HAP-1 (cell line): ENCODE measurements around the gene SEL1L2.

Source experiments
- DNase-seq, 2 experiments: peaks; one replicate each; pipeline ENCODE4 v3.0.0-alpha.2; 2016 to 2020; ENCODE audit warnings: low spot score in 2 of 2
- H3K27me3 ChIP-seq: fragments of 250-450 bp; sonication (Bioruptor Pico); 2 replicates; pipeline ENCODE4 v1.5.1; 2020; ENCODE audit warnings: low read depth, mild to moderate bottlenecking, moderate library complexity
- H3K36me3 ChIP-seq: fragments of 250-450 bp; sonication (Bioruptor Pico); replicated peaks from 2 replicates; pipeline ENCODE4 v1.5.1; 2020; ENCODE audit warnings: mild to moderate bottlenecking
- H3K4me1 ChIP-seq: fragments of 250-450 bp; sonication (Bioruptor Pico); 2 replicates; pipeline ENCODE4 v1.5.1; 2020; ENCODE audit warnings: mild to moderate bottlenecking
- H3K4me3 ChIP-seq: fragments of 250-450 bp; sonication (Bioruptor Pico); 2 replicates; pipeline ENCODE4 v1.5.1; 2020; ENCODE audit warnings: mild to moderate bottlenecking, moderate library complexity
- H3K9me3 ChIP-seq: fragments of 250-450 bp; sonication (Bioruptor Pico); 2 replicates; pipeline ENCODE4 v1.5.1; 2020; ENCODE audit warnings: mild to moderate bottlenecking, moderate library complexity
- in situ Hi-C: fragments of 300-500 bp; cut with MboI; formaldehyde crosslinking; loops from 3 replicates; pipeline ENCODE4 v1.14.3; 2020; ENCODE audit warnings: low sequenced_read_pairs, inconsistent platforms, mixed read lengths

The SEL1L2 gene

DNA sequence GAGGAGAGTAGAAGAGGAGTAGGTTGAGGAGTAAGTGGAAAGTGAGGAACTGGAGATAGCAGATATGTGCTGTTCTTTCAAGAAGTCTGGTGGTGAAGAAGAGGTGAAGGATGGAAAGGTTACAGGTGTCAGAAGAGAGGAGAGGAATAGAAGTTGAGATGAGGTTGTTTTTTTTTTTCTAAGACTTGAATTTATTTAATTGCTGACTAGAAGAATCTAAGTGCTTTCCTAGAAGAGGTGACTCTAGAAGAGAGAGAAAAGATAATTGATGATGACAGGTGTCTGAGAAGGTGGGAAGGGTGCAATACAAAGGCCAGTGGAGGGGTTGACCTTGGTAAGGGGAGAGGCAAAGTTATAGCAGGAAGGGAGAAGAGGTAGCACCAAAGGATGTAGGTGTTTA is 180.0 kb downstream of the SEL1L2 start:
- Histone ChIP-seq H3K36me3 (peaks cover 62% of the 10 kb centered on the region), H3K4me1 (no peaks in the 10 kb centered on the region), H3K4me3 (no peak overlapping the region), H3K9me3 (no peaks in the 10 kb centered on the region), H3K27me3 (no peaks in the 10 kb centered on the region)
- no peak for DNase-seq
- in situ Hi-C loops: no loop called here

DNA sequence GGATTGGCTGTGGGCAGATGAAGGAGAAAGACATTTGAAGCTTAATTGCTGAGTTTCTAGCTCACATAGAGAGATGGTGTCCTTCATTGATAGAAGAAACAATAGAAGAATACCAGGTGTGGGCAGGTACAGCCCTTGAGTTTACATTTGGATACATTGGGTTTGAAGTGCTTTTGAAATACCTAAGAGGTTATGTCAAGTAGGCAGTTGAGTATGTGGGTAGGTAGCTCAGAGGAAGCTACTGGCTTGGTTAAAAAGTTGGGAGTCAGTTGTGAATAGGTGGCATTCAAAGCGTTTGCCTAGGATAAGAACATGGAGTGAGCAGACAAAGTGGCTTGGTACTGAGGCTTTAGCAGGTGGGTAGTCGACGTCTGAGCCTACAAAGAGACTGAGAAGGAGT is 180.6 kb downstream of the SEL1L2 start:
- no peaks in the 10 kb centered on the region for H3K4me1 ChIP-seq
- no peak for DNase-seq
- H3K27me3 ChIP-seq: no peaks in the 10 kb centered on the region
- H3K4me3 ChIP-seq: no peak overlapping the region
- no peaks in the 10 kb centered on the region for H3K9me3 ChIP-seq
- in situ Hi-C loops: no loop called here
- H3K36me3 ChIP-seq: peaks cover 57% of the 10 kb centered on the region

DNA sequence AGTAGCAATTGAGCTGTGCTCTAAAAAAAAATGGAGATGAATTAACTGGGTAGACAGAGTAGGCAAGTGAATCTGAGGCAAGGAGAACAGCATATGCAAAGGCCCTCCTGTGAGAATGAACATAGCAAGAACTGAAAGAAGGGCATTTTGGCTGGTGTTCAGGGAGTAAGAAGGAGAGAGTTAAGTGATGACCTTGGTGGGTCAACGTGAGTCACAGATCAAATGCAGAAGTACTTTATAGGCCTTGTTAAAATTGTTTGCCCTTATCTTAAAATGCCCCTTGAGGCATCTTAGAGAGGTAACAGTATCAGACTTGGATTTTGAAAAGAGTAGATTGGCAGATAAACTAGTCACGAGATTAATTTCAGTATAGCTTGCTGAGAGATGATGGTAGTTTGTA is 181.0 kb downstream of the SEL1L2 start:
- in situ Hi-C loops: no loop called here
- Histone ChIP-seq H3K9me3 (no peaks in the 10 kb centered on the region), H3K4me1 (no peaks in the 10 kb centered on the region), H3K27me3 (no peaks in the 10 kb centered on the region), H3K36me3 (peaks cover 62% of the 10 kb centered on the region), H3K4me3 (no peak overlapping the region)
- no peak for DNase-seq

DNA sequence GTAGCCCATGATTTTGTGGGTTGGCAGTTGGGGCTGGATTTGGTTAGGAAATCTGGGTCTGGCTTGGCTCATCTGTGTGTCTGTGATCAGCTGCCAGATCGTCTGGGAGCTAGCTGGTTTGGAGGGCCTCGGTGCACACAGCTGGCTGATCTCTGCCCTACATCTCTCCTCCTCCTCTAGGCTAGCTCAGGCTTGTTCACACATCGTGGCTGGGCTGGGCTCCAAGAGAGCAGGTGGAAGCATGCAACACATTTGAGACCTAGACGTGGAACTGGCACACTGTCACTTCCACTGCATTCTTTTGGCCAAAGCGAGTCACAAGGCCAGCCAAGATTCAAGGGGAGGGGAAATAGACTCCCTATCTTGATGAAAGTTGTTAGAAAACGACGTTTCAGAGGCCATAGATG is 189.7 kb downstream of the SEL1L2 start:
- no peak for DNase-seq
- peaks cover 65% of the 10 kb centered on the region for H3K36me3 ChIP-seq
- in situ Hi-C loops: no loop called here

DNA sequence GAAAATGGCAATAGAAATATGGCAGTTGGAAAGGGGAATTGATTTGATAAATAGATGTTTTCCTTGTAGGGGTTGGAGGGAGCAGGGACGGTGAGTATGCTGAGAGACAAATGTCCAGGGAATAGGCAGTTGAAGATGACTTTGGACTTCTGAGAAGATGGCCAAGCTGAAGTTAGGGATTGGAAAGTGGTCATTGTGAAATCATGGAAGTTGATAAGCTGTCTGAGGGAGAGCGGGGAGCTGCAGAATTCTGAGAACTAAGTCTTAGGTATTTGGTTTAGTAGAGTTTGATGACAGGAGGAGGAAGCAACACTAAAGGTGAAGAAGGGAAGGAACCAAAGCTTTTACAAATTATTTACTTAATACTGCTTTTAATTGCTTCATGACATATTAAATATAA is 190.4 kb downstream of the SEL1L2 start:
- no peaks in the 10 kb centered on the region for H3K9me3 ChIP-seq
- peaks cover 73% of the 10 kb centered on the region for H3K36me3 ChIP-seq
- no peaks in the 10 kb centered on the region for H3K27me3 ChIP-seq
- no peak overlapping the region for H3K4me3 ChIP-seq
- in situ Hi-C loops: loop anchor here (25.0 kb wide), 1 partner anchor 863 kb away; no protein-coding TSS in a partner anchor
- H3K4me1 ChIP-seq: no peaks in the 10 kb centered on the region
- DNase-seq: no peak

More for the DNA sequence above, 189.7 kb downstream of the SEL1L2 start:
- Histone ChIP-seq H3K4me3 (no peak overlapping the region), H3K27me3 (no peaks in the 10 kb centered on the region), H3K9me3 (no peaks in the 10 kb centered on the region), H3K4me1 (no peaks in the 10 kb centered on the region)
